ENCODE data around the gene MNAT1. TPM values are rescaled to one million over a fixed set of nuclear protein-coding genes. Genes with fewer than 3 reads are reported as not detected.
"Not testable (repeated sequence)": the region's sequence is repeated elsewhere in the genome, so short reads cannot be mapped to it uniquely, and the experiment has no call there.

Gene MNAT1
- 88.2 and 103 TPM in 2 replicates for total RNA-seq (2014; rRNA removed; shearing (Covaris generic))
- 26.4 and 28.6 TPM in 2 replicates for polyA plus RNA-seq (2014; cell fraction: nucleus; rRNA removed)

DNA sequence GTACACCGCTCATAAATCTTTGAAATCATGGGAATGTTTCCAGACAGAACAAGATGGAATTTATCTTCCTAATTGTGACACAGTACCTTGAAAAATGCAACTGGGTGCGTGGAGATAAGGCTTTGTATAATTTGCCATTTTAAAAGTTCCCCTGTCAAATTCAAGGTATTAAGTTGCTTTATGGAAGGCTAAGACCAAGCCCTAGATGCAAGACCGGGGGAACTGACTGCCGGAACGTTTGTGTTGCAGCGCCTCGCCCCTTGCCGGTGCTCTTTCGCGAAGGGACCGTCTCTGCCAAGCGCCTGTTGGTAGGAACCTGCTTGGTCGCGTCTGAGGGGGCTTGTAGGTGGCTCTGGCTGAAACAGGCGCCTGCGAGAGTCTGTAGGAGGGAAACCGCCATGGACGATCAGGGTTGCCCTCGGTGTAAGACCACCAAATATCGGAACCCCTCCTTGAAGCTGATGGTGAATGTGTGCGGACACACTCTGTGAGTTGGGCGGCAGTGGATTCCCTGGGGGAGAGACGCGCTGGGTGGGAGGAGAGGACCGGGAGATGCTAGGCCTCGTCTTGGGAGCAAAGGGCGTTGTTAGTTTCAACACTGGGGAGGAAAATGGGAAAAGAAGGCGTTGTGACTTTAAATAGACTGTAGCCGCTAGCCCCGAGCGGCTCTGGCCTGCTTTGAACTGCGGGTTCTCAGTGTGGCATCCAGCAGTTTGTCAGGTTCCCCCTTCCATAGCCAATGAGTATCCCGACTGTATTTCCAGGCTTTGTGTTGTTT is at the start of gene MNAT1:
MNAT1 (plus strand) TSS at position 297 of the 778 bp plus-strand sequence; CDS start at position 399, 102 bp downstream.
- DNase-seq (ENCODE audit: extremely low read depth, low read depth), result peak; percentile 73

DNA sequence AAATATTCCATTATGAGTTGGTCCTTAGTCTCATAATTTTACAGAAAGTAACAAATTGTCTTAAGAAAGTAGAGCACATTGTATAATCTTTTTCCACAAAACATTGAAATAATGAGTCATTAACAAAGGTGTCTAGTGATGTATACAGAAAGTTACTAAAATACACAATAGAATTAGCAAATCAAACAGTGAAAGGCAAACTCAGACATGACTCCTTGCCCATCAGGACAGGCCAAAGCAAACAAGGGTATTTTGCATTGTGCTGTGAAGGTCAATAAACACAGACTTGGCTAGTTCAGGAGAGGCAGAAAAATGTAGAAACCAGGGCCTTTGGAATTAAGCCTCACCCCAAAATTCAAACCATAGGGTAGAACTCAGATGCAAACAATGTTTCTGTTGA is 47.7 kb upstream of the MNAT1 start:
- no peak for DNase-seq (ENCODE audit: extremely low read depth, low read depth)

DNA sequence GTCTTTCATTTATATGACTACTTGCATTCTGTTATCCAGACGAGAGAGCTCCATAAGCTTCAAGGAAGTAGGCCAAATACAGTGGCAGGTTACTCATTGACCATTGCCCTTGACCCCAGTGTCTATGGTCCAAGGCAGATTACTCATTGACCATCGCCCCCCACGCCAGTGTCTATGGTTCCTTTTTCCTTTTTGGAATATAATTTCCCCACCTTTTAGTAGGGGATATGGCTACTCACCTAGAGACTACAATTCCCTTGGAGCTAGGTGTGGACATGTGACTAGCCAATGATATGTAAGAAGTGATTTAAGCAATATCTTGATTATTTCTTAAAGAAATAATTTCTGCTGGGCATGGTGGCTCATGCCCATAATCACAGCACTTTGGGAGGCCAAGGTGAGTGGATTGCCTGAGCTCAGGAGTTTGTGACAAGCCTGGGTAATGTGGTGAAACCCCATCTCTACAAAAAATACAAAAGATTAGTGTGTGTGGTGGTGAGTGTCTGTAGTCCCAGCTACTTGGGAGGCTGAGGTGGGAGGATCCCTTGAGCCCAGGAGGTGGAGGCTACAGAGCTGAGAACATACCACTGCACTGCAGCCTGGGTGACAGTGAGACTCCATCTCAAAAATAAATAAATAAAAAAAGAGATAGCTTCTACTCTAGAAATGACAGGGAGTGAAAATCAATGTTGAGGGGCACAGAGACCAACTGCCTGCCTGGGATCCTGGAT is 43.0 kb upstream of the MNAT1 start:
- no peak for DNase-seq (ENCODE audit: extremely low read depth, low read depth)

DNA sequence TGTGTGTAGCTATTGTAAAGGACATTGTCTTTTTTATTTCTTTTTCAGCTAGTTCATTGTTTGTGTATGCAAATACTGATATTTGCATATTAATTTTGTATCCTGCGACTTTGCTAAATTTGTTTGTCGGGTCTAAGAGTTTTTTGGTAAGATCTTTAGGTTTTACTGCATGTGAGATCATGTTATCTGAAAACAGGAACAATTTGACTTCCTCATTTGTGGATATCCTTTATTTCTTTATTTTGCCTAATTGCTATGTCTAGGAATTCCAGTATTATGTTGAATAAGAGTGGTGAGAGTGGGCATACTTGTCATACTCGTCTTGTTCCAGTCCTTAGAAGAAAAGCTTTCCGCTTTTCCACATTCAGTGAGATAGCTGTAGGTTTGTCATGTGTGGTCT is 39.2 kb upstream of the MNAT1 start:
- DNase-seq (ENCODE audit: extremely low read depth, low read depth), result no peak

- DNase-seq (ENCODE audit: extremely low read depth, low read depth), result no peak
Measured at GRCh38 chr14:60700598-60700997, 34.0 kb upstream of the MNAT1 start.

DNA sequence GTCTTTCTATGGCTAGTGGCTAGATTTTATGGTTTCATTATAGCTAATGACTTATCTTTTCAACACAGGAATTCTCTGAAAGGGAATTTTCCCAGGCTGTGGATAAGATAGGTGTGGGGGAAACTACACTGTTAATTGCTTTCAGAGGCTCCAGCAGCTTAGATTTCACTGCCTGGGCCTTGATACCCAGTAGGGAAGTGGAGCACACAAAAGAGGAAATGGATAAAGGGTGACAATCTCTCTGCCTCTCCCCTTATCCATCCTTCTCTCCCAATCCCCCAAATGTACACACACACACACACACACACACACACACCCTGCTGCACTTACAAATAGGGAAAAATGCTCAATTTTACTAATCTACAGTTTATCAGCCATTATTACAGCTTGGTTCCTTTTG is 29.5 kb upstream of the MNAT1 start:
- DNase-seq (ENCODE audit: extremely low read depth, low read depth), result no peak

- no peak for DNase-seq (ENCODE audit: extremely low read depth, low read depth)
Measured at GRCh38 chr14:60707858-60708257, 26.7 kb upstream of the MNAT1 start.

DNA sequence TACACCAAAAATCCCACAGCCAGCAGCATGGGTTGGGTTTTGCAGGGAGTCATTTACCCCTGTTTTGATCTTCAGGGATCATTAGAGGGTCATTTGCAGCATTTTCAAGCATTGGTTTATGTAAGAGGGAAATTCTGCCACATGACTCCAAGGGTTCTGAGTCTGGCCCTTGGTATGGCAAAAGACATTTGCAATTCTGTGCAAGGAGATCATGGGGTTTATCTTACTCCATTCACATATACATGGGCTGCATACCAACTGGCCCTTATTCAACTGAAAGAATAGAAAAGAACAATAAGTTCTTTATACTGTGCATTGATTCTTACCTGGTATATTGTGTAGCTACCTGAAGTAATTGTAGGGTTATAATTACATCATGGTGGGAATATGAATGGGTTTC is 24.1 kb upstream of the MNAT1 start:
- no peak for DNase-seq (ENCODE audit: extremely low read depth, low read depth)

GRCh38 chr14:60713513-60713912 is 21.0 kb upstream of the MNAT1 start:
- no peak for DNase-seq (ENCODE audit: extremely low read depth, low read depth)

DNA sequence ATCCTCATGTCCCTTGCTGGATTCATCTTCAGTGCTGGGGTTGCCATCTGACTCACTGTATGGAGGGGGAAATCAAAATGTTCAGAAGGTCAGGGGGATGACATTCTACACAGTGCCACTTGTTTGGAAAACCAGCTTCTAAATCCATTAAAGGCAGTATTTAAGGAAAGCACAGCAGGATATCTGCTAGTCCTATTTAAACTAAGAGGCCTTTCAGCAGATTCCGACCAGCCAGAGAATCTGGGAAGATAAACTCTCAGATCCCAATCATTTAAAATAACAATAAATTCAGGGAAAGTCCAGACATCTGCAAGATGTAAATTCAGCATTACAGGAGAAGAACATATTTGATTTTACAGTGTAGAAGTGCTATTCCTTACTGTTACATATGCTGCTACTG is 14.2 kb upstream of the MNAT1 start:
- no peak for DNase-seq (ENCODE audit: extremely low read depth, low read depth)

GRCh38 chr14:60720962-60721325 is 13.6 kb upstream of the MNAT1 start:
- DNase-seq (ENCODE audit: extremely low read depth, low read depth), result no peak

GRCh38 chr14:60721326-60722106 is 13.0 kb upstream of the MNAT1 start:
- DNase-seq (ENCODE audit: extremely low read depth, low read depth), result no peak

DNA sequence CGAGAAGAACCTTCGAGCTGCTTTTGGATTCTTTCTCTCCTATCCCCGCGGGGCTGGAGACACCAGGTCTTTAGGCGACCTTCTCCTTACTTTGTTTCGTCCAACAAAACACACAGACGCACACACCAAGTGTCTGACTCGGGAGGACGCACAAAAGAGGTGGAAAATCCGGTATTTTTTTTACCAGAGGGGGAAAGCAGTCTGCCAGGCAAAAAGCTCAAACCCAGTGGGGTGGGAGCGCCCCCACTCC is 12.5 kb upstream of the MNAT1 start:
- no peak for DNase-seq (ENCODE audit: extremely low read depth, low read depth)

- no peak for DNase-seq (ENCODE audit: extremely low read depth, low read depth)
Measured at GRCh38 chr14:60722357-60723115, 12.0 kb upstream of the MNAT1 start.

DNA sequence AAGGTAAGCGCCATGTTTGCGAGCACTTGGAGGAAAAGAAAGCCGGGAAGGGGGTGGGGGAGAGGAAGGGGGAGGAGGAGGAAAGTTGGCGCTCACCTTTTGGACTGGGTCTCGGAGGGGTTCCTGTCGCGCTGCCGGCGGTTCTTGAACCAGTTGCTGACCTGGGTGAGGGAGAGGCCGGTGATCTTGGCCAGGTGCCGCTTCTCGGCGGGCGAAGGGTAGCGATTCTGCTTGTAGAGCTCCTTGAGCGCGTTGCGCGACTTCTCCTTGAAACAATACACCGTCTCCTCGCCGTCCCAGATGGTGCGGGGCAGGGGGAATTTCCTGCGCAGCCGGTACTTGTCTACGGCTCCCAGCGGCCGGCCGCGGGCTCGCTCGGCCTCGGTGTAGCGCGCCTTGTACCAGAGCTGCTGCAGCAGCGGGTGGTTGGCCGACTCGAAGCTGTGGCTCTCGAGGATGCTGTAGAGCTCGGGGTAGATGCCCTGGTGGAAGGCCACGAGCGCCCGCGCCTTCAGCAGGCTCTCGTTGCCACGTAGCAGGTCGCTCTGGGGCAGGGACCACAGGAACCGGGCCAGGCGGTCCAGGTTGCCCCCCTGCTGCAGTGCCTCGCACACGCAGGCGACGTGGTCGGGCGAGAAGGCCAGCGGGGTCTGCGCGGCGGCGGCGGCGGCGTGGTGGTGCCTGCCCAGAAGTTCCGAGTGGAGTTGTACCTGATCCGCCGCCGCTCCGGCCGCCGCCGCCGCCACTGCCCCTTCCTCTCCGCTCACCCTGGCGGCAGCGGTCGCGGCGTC is 11.2 kb upstream of the MNAT1 start:
- DNase-seq (ENCODE audit: extremely low read depth, low read depth), result no peak

DNA sequence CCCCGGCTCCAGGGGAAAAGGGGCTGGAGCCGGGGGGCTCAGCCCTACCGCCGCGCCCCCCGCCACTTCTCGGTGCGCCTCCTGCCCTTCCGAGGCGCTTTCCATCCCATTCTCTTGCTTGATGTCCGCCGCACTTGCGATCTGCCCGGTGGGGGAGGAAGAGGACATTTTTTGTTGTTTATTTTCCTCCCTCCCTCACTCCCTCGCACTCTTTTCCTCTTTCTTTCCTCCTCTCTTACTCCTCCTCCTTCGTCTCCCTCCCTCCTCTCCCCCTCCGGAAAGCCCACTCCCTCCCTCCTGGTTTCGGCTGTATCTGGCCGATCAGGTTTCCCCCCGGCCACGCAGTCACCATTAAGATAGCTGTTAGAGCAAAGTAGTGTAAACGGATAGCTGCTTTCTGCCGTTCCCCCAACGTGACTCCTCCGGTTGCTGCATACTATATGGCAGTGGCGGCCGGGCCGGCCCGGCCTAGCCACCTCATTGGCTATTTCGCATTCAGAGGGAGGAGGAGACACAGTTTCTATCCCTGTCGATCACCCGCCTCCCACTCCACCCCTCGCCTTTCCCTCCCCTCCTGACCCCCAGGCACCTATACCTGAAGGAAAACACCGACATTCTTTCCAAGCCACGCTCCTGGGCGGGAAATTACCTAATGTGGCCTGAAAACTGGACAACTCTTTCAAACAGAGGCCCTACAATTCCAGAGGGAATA is 10.5 kb upstream of the MNAT1 start, which contains the start of gene SIX4:
SIX4 (minus strand) TSS at position 445 of the 712 bp plus-strand sequence; CDS start at position 168, 277 bp downstream.
- DNase-seq (ENCODE audit: extremely low read depth, low read depth), result peak; percentile 71

DNA sequence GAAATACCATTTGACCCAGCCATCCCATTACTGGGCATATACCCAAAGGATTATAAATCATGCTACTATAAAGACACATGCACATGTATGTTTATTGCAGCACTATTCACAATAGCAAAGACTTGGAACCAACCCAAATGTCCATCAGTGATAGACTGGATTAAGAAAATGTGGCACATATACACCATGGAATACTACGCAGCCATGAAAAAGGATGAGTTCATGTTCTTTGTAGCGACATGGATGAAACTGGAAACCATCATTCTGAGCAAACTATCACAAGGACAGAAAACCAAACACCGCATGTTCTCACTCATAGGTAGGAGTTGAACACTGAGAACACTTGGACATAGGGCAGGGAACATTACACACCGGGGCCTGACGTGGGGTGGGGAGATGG is 3.3 kb upstream of the MNAT1 start:
- not testable (repeated sequence) for DNase-seq (ENCODE audit: extremely low read depth, low read depth)

GRCh38 chr14:60732840-60733483 is 1.6 kb upstream of the MNAT1 start:
- no peak for DNase-seq (ENCODE audit: extremely low read depth, low read depth)

DNA sequence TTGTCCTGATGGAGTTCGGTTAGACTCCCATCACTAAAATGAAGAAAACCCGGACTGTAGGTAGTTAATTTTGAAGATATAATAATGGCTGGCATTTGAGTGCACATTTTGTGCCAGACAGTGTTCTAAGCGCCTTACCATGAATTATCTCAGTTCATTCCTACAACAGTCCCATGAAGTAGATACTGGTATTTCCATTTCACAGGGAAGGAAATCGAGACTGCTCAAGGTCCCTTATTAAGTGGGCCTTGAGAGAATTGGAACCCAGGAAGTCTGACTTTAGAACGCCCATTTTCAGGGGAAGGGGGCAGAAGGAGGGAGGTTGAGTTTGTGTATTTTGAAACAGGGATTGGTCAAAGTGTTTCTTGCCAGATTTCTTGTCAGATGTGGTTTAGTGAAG is 855 bp downstream of the MNAT1 start:
- DNase-seq (ENCODE audit: extremely low read depth, low read depth), result no peak
